Parathyroid adenoma (tissue), 2 donors: ENCODE results near the gene MYZAP.
A peak's percentile ranks its signal among the peaks of the same experiment; 100 is the strongest.

Experiments
- H2AFZ ChIP-seq: fragments of 300-600 bp; sonication (generic); one replicate; pipeline ENCODE4 v1.7.0; 2017; ENCODE audit warnings: antibody characterized with exemption, mild to moderate bottlenecking
- H3K27ac ChIP-seq: fragments of 300-600 bp; sonication (generic); one replicate; pipeline ENCODE4 v1.7.0; 2017
- H3K27me3 ChIP-seq: fragments of 300-600 bp; sonication (generic); one replicate; pipeline ENCODE4 v1.7.0; 2017; ENCODE audit warnings: low read length; ENCODE audit not compliant: control insufficient read depth, insufficient read depth
- H3K36me3 ChIP-seq: fragments of 300-600 bp; sonication (generic); one replicate; pipeline ENCODE4 v1.7.0; 2017; ENCODE audit warnings: low read length; ENCODE audit not compliant: control insufficient read depth, insufficient read depth
- H3K4me1 ChIP-seq: fragments of 300-600 bp; sonication (generic); one replicate; pipeline ENCODE4 v1.7.0; 2017; ENCODE audit warnings: control low read depth
- H3K4me2 ChIP-seq: fragments of 300-600 bp; sonication (generic); one replicate; pipeline ENCODE4 v1.7.0; 2017; ENCODE audit warnings: low read length
- H3K4me3 ChIP-seq: fragments of 300-600 bp; sonication (generic); one replicate; pipeline ENCODE4 v1.7.0; 2017; ENCODE audit warnings: low read depth, low read length
- H3K79me2 ChIP-seq: fragments of 300-600 bp; sonication (generic); one replicate; pipeline ENCODE4 v1.7.0; 2017; ENCODE audit warnings: control low read depth
- H3K9ac ChIP-seq: fragments of 300-600 bp; sonication (generic); one replicate; pipeline ENCODE4 v1.7.0; 2017; ENCODE audit warnings: mild to moderate bottlenecking
- H3K9me3 ChIP-seq: fragments of 300-600 bp; sonication (generic); one replicate; pipeline ENCODE4 v1.7.0; 2017; ENCODE audit warnings: low read length; ENCODE audit not compliant: control insufficient read depth
- CTCF ChIP-seq: fragments of 300-600 bp; sonication (generic); IDR thresholded peaks from one replicate; pipeline ENCODE4 v1.7.0; 2017; ENCODE audit warnings: antibody characterized with exemption, mild to moderate bottlenecking
- donor health status: primary hyperparathyroidism.

The MYZAP gene

GRCh38 chr15:57591822-57592367 lies at the start of gene MYZAP:
TSS of gene MYZAP (plus strand) at chr15:57591904. CDS start at chr15:57592035, 131 bp downstream.
- no peak for TF ChIP-seq CTCF
- Histone ChIP-seq H3K9ac (no peak within 1 kb of the TSS), H3K9me3 (no peaks in the 10 kb centered on the region), H3K79me2 (no peaks in the 10 kb centered on the region), H2AFZ (peak within 1 kb of the TSS; percentile 2), H3K27ac (no peak within 1 kb of the TSS), H3K27me3 (no peaks in the 10 kb centered on the region), H3K4me2 (peak within 1 kb of the TSS; percentile 31), H3K4me1 (no peaks in the 10 kb centered on the region), H3K36me3 (no peaks in the 10 kb centered on the region), H3K4me3 (no peak within 1 kb of the TSS)

GRCh38 chr15:57542505-57542817 lies 49.2 kb upstream of the MYZAP start:
- H3K9ac ChIP-seq: no peak overlapping the region
- H3K4me3 ChIP-seq: no peak overlapping the region
- no peak overlapping the region for H3K4me2 ChIP-seq
- H3K36me3 ChIP-seq: no peaks in the 10 kb centered on the region
- H3K4me1 ChIP-seq: no peaks in the 10 kb centered on the region
- no peaks in the 10 kb centered on the region for H3K79me2 ChIP-seq
- no peaks in the 10 kb centered on the region for H3K27me3 ChIP-seq
- no peak overlapping the region for H3K27ac ChIP-seq
- no peak overlapping the region for H2AFZ ChIP-seq
- no peak for TF ChIP-seq CTCF
- H3K9me3 ChIP-seq: no peaks in the 10 kb centered on the region

- Histone ChIP-seq H3K9me3 (no peaks in the 10 kb centered on the region), H3K27me3 (no peaks in the 10 kb centered on the region)
- TF ChIP-seq CTCF: no peak
Observed at GRCh38 chr15:57544848-57545480, 46.7 kb upstream of the MYZAP start.

GRCh38 chr15:57545995-57546394 lies 45.7 kb upstream of the MYZAP start:
- Histone ChIP-seq H3K79me2 (no peaks in the 10 kb centered on the region), H3K4me3 (no peak overlapping the region), H3K36me3 (no peaks in the 10 kb centered on the region), H3K9ac (no peak overlapping the region), H3K4me1 (no peaks in the 10 kb centered on the region), H3K27ac (no peak overlapping the region), H2AFZ (no peak overlapping the region), H3K9me3 (no peaks in the 10 kb centered on the region), H3K27me3 (no peaks in the 10 kb centered on the region), H3K4me2 (no peak overlapping the region)
- TF ChIP-seq CTCF: no peak

More at GRCh38 chr15:57544848-57545480, 46.7 kb upstream of the MYZAP start:
- H3K4me2 ChIP-seq: no peak overlapping the region
- H3K4me1 ChIP-seq: no peaks in the 10 kb centered on the region
- H2AFZ ChIP-seq: no peak overlapping the region
- H3K36me3 ChIP-seq: no peaks in the 10 kb centered on the region
- no peak overlapping the region for H3K27ac ChIP-seq
- no peak overlapping the region for H3K4me3 ChIP-seq
- H3K9ac ChIP-seq: no peak overlapping the region
- no peaks in the 10 kb centered on the region for H3K79me2 ChIP-seq

GRCh38 chr15:57547243-57547755 lies 44.4 kb upstream of the MYZAP start:
- Histone ChIP-seq H3K36me3 (no peaks in the 10 kb centered on the region), H3K4me2 (no peak overlapping the region), H3K9me3 (no peaks in the 10 kb centered on the region), H2AFZ (no peak overlapping the region), H3K79me2 (no peaks in the 10 kb centered on the region), H3K27ac (no peak overlapping the region), H3K9ac (no peak overlapping the region), H3K4me3 (no peak overlapping the region), H3K4me1 (no peaks in the 10 kb centered on the region), H3K27me3 (no peaks in the 10 kb centered on the region)
- TF ChIP-seq CTCF: no peak
